B cell (primary cell): Measurements from ENCODE around the gene NUBPL. TPM values are rescaled to one million over a fixed set of nuclear protein-coding genes. Genes with fewer than 3 reads are reported as not detected.

ENCODE experiments used
- ATAC-seq: fragments of 200-7000 bp; cut with Tn5 transposase; one replicate; pipeline ENCODE4 v1.10.0; 2021; ENCODE audit warnings: low read depth, mild to moderate bottlenecking, moderate number of reproducible peaks, moderate library complexity
- CTCF ChIA-PET: fragments of 350-600 bp; sonication (Branson Sonifier 250); formaldehyde crosslinking; loops from one replicate; lab custom pipeline; 2021; ENCODE audit warnings: antibody characterized with exemption, inconsistent platforms; lab: Charles Lee
- POLR2A ChIA-PET: fragments of 350-600 bp; sonication (Branson Sonifier 250); formaldehyde crosslinking; loops from one replicate; lab custom pipeline; 2021; ENCODE audit warnings: antibody characterized with exemption; lab: Charles Lee
- DNase-seq: peaks from one replicate; pipeline ENCODE4 v3.0.0; 2013
- H2AFZ ChIP-seq: 2 replicates; pipeline ENCODE4 v1.6.1; 2012; ENCODE audit warnings: mild to moderate bottlenecking, low read depth, low read length; ENCODE audit not compliant: insufficient read depth, poor library complexity, severe bottlenecking
- H3K27ac ChIP-seq, 2 donors: 1 replicate in 1 of 2; 2 replicates in 1 of 2; pipeline ENCODE4 v1.5.1; 2012 to 2013; ENCODE audit warnings: low read length in 2 of 2, mild to moderate bottlenecking in 2 of 2, moderate library complexity in 1 of 2
- H3K27me3 ChIP-seq, 4 experiments: fragments of 200-600 bp in 1 of 4; sonication (generic) in 1 of 4; replicated peaks in 1 of 4; 1 replicate in 2 of 4; 2 replicates in 2 of 4; pipeline versions ENCODE4 v1.6.1 to v1.7.0; 2013 to 2016; ENCODE audit warnings: low read length in 3 of 4, mild to moderate bottlenecking in 2 of 4, mixed read lengths in 1 of 4, moderate library complexity in 1 of 4; ENCODE audit not compliant: insufficient read depth in 4 of 4, control insufficient read depth in 3 of 4; ENCODE audit errors: control extremely low read depth in 1 of 4
- H3K36me3 ChIP-seq, 2 experiments: replicated peaks in 1 of 2; 1 replicate in 1 of 2; 2 replicates in 1 of 2; pipeline versions ENCODE4 v1.6.1 to v1.7.1; 2013; ENCODE audit warnings: low read length in 1 of 2; ENCODE audit not compliant: insufficient read depth in 2 of 2, control insufficient read depth in 1 of 2; ENCODE audit errors: control extremely low read depth in 1 of 2, extremely low read depth in 1 of 2
- H3K4me1 ChIP-seq, 2 donors: fragments of 200-600 bp in 1 of 2; sonication (generic) in 1 of 2; 1 replicate in 1 of 2; 2 replicates in 1 of 2; pipeline versions ENCODE4 v1.5.1 to v1.6.1; 2013 to 2017; ENCODE audit warnings: low read length in 2 of 2; ENCODE audit not compliant: control insufficient read depth in 2 of 2, insufficient read depth in 2 of 2
- H3K4me2 ChIP-seq: replicated peaks from 2 replicates; pipeline ENCODE3; 2012; ENCODE audit warnings: mild to moderate bottlenecking, low read depth, low read length; ENCODE audit not compliant: poor library complexity, severe bottlenecking
- H3K4me3 ChIP-seq, 5 experiments: fragments of 200-600 bp in 1 of 5; sonication (generic) in 1 of 5; 1 replicate in 3 of 5; 2 replicates in 2 of 5; pipeline versions ENCODE4 v1.5.1 to v1.7.0; 2011 to 2016; ENCODE audit warnings: low read length in 4 of 5, mild to moderate bottlenecking in 4 of 5, low read depth in 2 of 5, control low read depth in 1 of 5, moderate library complexity in 1 of 5; ENCODE audit not compliant: insufficient read depth in 1 of 5; ENCODE audit errors: control extremely low read depth in 1 of 5, extremely low read depth in 1 of 5
- H3K79me2 ChIP-seq: fragments of 200-600 bp; sonication (generic); one replicate; pipeline ENCODE4 v1.6.0; 2016; ENCODE audit warnings: low read length; ENCODE audit not compliant: control insufficient read depth, insufficient read depth
- H3K9ac ChIP-seq: fragments of 200-600 bp; sonication (generic); 2 replicates; pipeline ENCODE4 v1.6.1; 2017; ENCODE audit warnings: mild to moderate bottlenecking, low read length, moderate library complexity
- H3K9me3 ChIP-seq, 3 donors: one replicate each; pipeline versions ENCODE4 v1.6.1 to v1.7.1; 2013; ENCODE audit warnings: low read length in 2 of 3; ENCODE audit not compliant: control insufficient read depth in 2 of 3, insufficient read depth in 1 of 3; ENCODE audit errors: control extremely low read depth in 1 of 3
- H4K20me1 ChIP-seq: 2 replicates; pipeline ENCODE4 v1.6.0; 2012; ENCODE audit warnings: mild to moderate bottlenecking, low read length; ENCODE audit not compliant: insufficient read depth, control insufficient read depth, poor library complexity, severe bottlenecking
- H3K27ac Mint-ChIP-seq: one replicate; pipeline ENCODE4 v1.8.0; 2021; ENCODE audit warnings: mixed read lengths
- H3K27me3 Mint-ChIP-seq: one replicate; pipeline ENCODE4 v1.8.0; 2021; ENCODE audit warnings: mixed read lengths
- H3K4me1 Mint-ChIP-seq: one replicate; pipeline ENCODE4 v1.8.0; 2021; ENCODE audit warnings: mixed read lengths
- H3K4me3 Mint-ChIP-seq: one replicate; pipeline ENCODE4 v1.8.0; 2021; ENCODE audit warnings: mixed read lengths
- H3K9me3 Mint-ChIP-seq: one replicate; pipeline ENCODE4 v1.8.0; 2022; ENCODE audit warnings: mixed read lengths; ENCODE audit not compliant: insufficient read depth
- EZH2 ChIP-seq: IDR thresholded peaks from 2 replicates; pipeline ENCODE4 v1.6.1; 2012; ENCODE audit warnings: borderline replicate concordance, low read depth, mild to moderate bottlenecking, moderate library complexity, low read length; ENCODE audit not compliant: insufficient read depth, poor library complexity, severe bottlenecking
- WGBS: methylation state at CpG from one replicate; pipeline ENCODE4 v1.1.5; 2013; ENCODE audit warnings: missing lambda C conversion rate; ENCODE audit not compliant: insufficient coverage; 5-methylcytosine and 5-hydroxymethylcytosine counted together
- intact Hi-C: fragments of 100-400 bp; cut with micrococcal nuclease; formaldehyde crosslinking; loops from one replicate; pipeline ENCODE4 v1.10.0; 2022
- polyA plus RNA-seq: library from polyadenylated mRNA; depleted of rRNA; stranded (reverse); fragments of >200 nt; gene quantifications from 2 replicates; pipeline ENCODE4 v1.2.3, GENCODE V29; 2012
- total RNA-seq, 2 donors: library from RNA; stranded (reverse); fragments of 120-200 nt in 1 of 2; gene quantifications; 1 replicate in 1 of 2; 2 replicates in 1 of 2; pipeline versions ENCODE4 v1.2.3 to v1.2.4, GENCODE V29; 2013 to 2022
- TF ChIP-seq, protein P1 (sequence below): fragments of 200-600 bp; IDR thresholded peaks from one replicate; pipeline ENCODE4 v1.8.0; 2022; ENCODE audit warnings: antibody characterized with exemption, mild to moderate bottlenecking

The NUBPL gene
- total and polyA plus RNA-seq, 2 donors (not counting 1 experiment from before 2014, with no cell fraction given), result 1.9 to 14.2 TPM

DNA sequence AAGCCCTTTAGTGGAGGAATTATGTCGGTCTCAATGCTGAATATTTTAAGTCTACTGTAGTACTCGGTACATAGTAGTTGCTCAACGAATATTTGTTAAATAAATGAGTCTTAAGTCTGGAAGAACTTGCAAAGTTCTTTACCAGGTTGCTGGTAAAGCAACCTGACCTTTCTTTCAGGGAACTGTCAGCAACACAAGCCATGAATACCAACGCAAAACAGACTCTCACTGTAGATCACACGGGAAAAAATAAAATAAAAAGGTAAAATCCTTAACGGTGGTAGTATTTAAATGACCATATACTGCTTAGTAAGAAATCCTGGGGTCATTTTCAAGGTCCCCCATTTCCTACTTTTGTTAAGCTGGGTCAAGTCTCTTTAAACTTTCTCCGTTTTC is 447 bp upstream of the NUBPL start:
- H3K9me3 Mint-ChIP-seq, result no peaks in the 10 kb centered on the region
- DNase-seq, result no peak
- H3K9ac ChIP-seq, result peak overlapping the region; percentile 81
- H3K27me3 ChIP-seq, result peaks cover 0 to 10% (median 4%) of the 10 kb centered on the region in 4 experiments
- peak overlapping the region; percentile 67 to 92 (median 84) for H3K4me3 ChIP-seq
- 50% methylated on average over 1 of the region's 7 CpGs for WGBS
- CTCF ChIA-PET, result interaction anchor here (0.8 kb wide), 1 partner anchor 517 kb away, joined by 3 read pairs; no protein-coding TSS in a partner anchor
- intact Hi-C loops, result loop anchor here (1.0 to 10.0 kb wide), 7 partner anchors 103 to 686 kb away; partner anchors contain the start of genes AP4S1, ARHGAP5, COCH and DTD2
- peak overlapping the region; percentile 93 for H3K4me3 Mint-ChIP-seq
- peak overlapping the region; percentile 94 for H2AFZ ChIP-seq
- peaks cover 16 to 17% of the 10 kb centered on the region in 2 donors for H3K4me1 ChIP-seq
- H3K27me3 Mint-ChIP-seq, result peaks cover 7% of the 10 kb centered on the region
- TF ChIP-seq EZH2, result no peak
- TF ChIP-seq, protein P1, sequence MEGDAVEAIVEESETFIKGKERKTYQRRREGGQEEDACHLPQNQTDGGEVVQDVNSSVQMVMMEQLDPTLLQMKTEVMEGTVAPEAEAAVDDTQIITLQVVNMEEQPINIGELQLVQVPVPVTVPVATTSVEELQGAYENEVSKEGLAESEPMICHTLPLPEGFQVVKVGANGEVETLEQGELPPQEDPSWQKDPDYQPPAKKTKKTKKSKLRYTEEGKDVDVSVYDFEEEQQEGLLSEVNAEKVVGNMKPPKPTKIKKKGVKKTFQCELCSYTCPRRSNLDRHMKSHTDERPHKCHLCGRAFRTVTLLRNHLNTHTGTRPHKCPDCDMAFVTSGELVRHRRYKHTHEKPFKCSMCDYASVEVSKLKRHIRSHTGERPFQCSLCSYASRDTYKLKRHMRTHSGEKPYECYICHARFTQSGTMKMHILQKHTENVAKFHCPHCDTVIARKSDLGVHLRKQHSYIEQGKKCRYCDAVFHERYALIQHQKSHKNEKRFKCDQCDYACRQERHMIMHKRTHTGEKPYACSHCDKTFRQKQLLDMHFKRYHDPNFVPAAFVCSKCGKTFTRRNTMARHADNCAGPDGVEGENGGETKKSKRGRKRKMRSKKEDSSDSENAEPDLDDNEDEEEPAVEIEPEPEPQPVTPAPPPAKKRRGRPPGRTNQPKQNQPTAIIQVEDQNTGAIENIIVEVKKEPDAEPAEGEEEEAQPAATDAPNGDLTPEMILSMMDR, result no peak
- no peaks in the 10 kb centered on the region for H4K20me1 ChIP-seq
- peak overlapping the region; percentile 76 for H3K4me2 ChIP-seq
- no peaks in the 10 kb centered on the region for H3K9me3 ChIP-seq
- no peak for ATAC-seq
- peaks cover 25% of the 10 kb centered on the region for H3K4me1 Mint-ChIP-seq
- POLR2A ChIA-PET, result interaction anchor here (0.9 kb wide), 1 partner anchor 140 kb away, joined by 3 read pairs; the partner anchor contains the start of gene HEATR5A
- peaks cover 0 to 2% of the 10 kb centered on the region in 2 experiments for H3K36me3 ChIP-seq
- peaks cover 8% of the 10 kb centered on the region for H3K79me2 ChIP-seq
- H3K27ac Mint-ChIP-seq, result peak overlapping the region; percentile 97
- H3K27ac ChIP-seq, result peak overlapping the region; percentile 62 to 94

DNA sequence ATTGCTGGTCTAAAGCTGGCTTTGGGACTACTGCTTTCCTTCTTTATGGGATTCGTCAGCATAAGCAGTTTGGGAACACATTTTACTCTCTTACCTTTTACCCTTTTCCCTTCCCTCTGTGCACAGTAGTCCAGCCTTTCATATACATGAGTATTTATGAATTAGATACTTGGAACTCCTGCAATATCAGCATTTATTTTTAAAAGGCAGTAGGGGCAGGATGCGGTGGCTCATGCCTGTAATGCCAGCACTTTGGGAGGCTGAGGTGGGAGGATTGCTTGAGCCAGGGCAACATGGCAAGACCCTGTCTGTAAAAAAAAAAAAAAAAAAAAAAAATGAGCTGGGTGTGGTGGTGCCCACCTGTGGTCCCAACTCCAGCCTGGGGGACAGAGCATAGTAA is 3.0 kb downstream of the NUBPL start:
- TF ChIP-seq, protein P1, result no peak
- TF ChIP-seq EZH2, result no peak
- Mint-ChIP-seq H3K27me3 (no peaks in the 10 kb centered on the region), H3K9me3 (no peaks in the 10 kb centered on the region), H3K4me1 (peaks cover 26% of the 10 kb centered on the region), H3K4me3 (no peak overlapping the region), H3K27ac (no peak overlapping the region)
- Histone ChIP-seq H3K27me3 (no peaks in the 10 kb centered on the region), H3K79me2 (peaks cover 8% of the 10 kb centered on the region), H4K20me1 (no peaks in the 10 kb centered on the region), H3K9me3 (no peaks in the 10 kb centered on the region), H3K4me1 (peaks cover 16 to 17% of the 10 kb centered on the region in 2 donors), H2AFZ (no peak overlapping the region), H3K9ac (no peak overlapping the region), H3K4me2 (no peak overlapping the region), H3K36me3 (peaks cover 2 to 7% of the 10 kb centered on the region in 2 experiments), H3K27ac (no peak overlapping the region), H3K4me3 (no peak overlapping the region)
- ATAC-seq, result no peak
- CTCF ChIA-PET, result no interaction called here
- no CpG with 5 or more reads among the region's 2 CpGs for WGBS
- POLR2A ChIA-PET, result no interaction called here
- intact Hi-C loops, result loop anchor here (10.0 kb wide), 1 partner anchor 689 kb away; the partner anchor contains the start of gene COCH
- DNase-seq, result no peak
